Lower leg skin (tissue), 3 donors: ENCODE measurements around the gene TRPM2.

Source experiments
- CTCF ChIP-seq, 3 donors: fragments of 450-650 bp; IDR thresholded peaks; one replicate each; pipeline ENCODE4 v1.5.1; 2016; ENCODE audit warnings: antibody characterized with exemption in 3 of 3, mild to moderate bottlenecking in 3 of 3, moderate library complexity in 2 of 3
- POLR2A ChIP-seq, 2 donors: fragments of 450-650 bp; IDR thresholded peaks; one replicate each; pipeline ENCODE4 v1.6.1; 2016 to 2017; ENCODE audit warnings: antibody characterized with exemption in 2 of 2, mild to moderate bottlenecking in 1 of 2, moderate library complexity in 1 of 2

- TF ChIP-seq CTCF (IDR thresholded peaks at IDR 0.05): no peak
- TF ChIP-seq POLR2A (IDR thresholded peaks at IDR 0.05): no peak
These were observed 76.5 kb downstream of the TRPM2 start for GRCh38 chr21:44429894-44430293.
